K562 (cell line): ENCODE data around the gene PCDH9. TPM values are rescaled to one million over a fixed set of nuclear protein-coding genes. Genes with fewer than 3 reads are reported as not detected.

ENCODE experiments used
- ARID3B ChIP-seq: fragments of 250-450 bp; sonication (Bioruptor Pico); IDR thresholded peaks from 2 replicates; pipeline ENCODE4 v1.4.0; 2020; ENCODE audit warnings: borderline replicate concordance
- FOSL1 ChIP-seq: fragments of 200-800 bp; sonication (Bioruptor generic); conservative IDR thresholded peaks from 2 replicates; pipeline ENCODE4 v1.6.1; 2016; ENCODE audit warnings: missing genetic modification characterization, missing compliant biosample characterization
- GMEB1 ChIP-seq: fragments of 250-450 bp; sonication (Bioruptor Pico); IDR thresholded peaks from 2 replicates; pipeline ENCODE4 v1.4.0; 2020; ENCODE audit warnings: mild to moderate bottlenecking
- HOXB6 ChIP-seq: fragments of 250-450 bp; sonication (Bioruptor Pico); IDR thresholded peaks from 2 replicates; pipeline ENCODE4 v1.5.1; 2022; ENCODE audit warnings: mild to moderate bottlenecking, borderline replicate concordance
- KDM1A ChIP-seq, 2 experiments: fragments of 450-650 bp; IDR thresholded peaks; 2 replicates each; pipeline ENCODE4 v1.6.1; 2016; ENCODE audit warnings: mild to moderate bottlenecking in 2 of 2
- LEF1 ChIP-seq: fragments of 450-650 bp; IDR thresholded peaks from 2 replicates; pipeline ENCODE4 v1.6.1; 2016; ENCODE audit warnings: mild to moderate bottlenecking
- MGA ChIP-seq: fragments of 450-650 bp; IDR thresholded peaks from 2 replicates; pipeline ENCODE4 v1.6.1; 2016; ENCODE audit warnings: mild to moderate bottlenecking, moderate library complexity
- NFE2L1 ChIP-seq: fragments of 450-650 bp; IDR thresholded peaks from 2 replicates; pipeline ENCODE4 v1.6.1; 2016; ENCODE audit warnings: missing genetic modification characterization, low read depth, mild to moderate bottlenecking, missing compliant biosample characterization, moderate library complexity, borderline replicate concordance
- RCOR1 ChIP-seq, 2 experiments: IDR thresholded peaks; 2 replicates each; pipeline ENCODE4 v1.6.1; 2012; ENCODE audit warnings: low read depth in 2 of 2, low read length in 2 of 2, borderline replicate concordance in 1 of 2, improper control_type of control experiment in 1 of 2
- SMARCA4 ChIP-seq: fragments of 450-650 bp; IDR thresholded peaks from 2 replicates; pipeline ENCODE4 v1.6.1; 2016
- ZBTB7A ChIP-seq: IDR thresholded peaks from 2 replicates; pipeline ENCODE4 v1.6.1; 2011; ENCODE audit warnings: low read depth, mild to moderate bottlenecking, low read length, moderate library complexity, borderline replicate concordance; ENCODE audit not compliant: control insufficient read depth
- ZC3H8 ChIP-seq: fragments of 450-650 bp; IDR thresholded peaks from 2 replicates; pipeline ENCODE4 v1.6.1; 2017
- ZSCAN32 ChIP-seq: fragments of 450-650 bp; formaldehyde crosslinking; IDR thresholded peaks from 2 replicates; pipeline ENCODE4 v1.4.0; 2020; ENCODE audit warnings: mild to moderate bottlenecking, moderate library complexity
- polyA plus RNA-seq, 8 experiments: library from polyadenylated mRNA; depleted of rRNA in 4 of 8; stranded (reverse) in 5 of 8; unstranded in 3 of 8; fragments of >200 nt; fragmentation: Nextera tagmentation in 2 of 8; fragmentation: Illumina TruSeq in 1 of 8; extraction: Ambion mirVana in 2 of 8; extraction: Trizol in 1 of 8; gene quantifications; 2 replicates each; pipeline versions ENCODE4 v1.2.1 to v1.2.3, GENCODE V29; 2011 to 2014; ENCODE audit warnings: inconsistent platforms in 1 of 8, missing spikeins in 1 of 8
- total RNA-seq, 7 experiments: library from RNA; depleted of rRNA in 6 of 7; stranded (reverse); fragments of >200 nt in 6 of 7; fragmentation: Illumina TruSeq in 2 of 7; extraction: Trizol in 2 of 7; gene quantifications; 2 replicates each; pipeline versions ENCODE4 v1.2.1 to v1.2.3, GENCODE V29; 2011 to 2021; ENCODE audit warnings: low replicate concordance in 1 of 7

Gene PCDH9
- total and polyA plus RNA-seq, 9 of the 15 experiments (the other 6 are each of a cell fraction or from before 2014, with no cell fraction given) = 1.1 to 6.7 (median 4.9) TPM

- TF ChIP-seq MGA (no peak), ZBTB7A (no peak), NFE2L1 (tag) (no peak), FOSL1 (tag) (peak; percentile 70), LEF1 (no peak), HOXB6 (no peak), KDM1A (IDR thresholded peaks at IDR 0.05) (no peak), ZC3H8 (no peak), GMEB1 (CRISPR knock-in tag) (no peak), ARID3B (no peak), SMARCA4 (0 out of 2 replicates have a peak, but pooled peaks have one; percentile 46), ZSCAN32 (no peak), RCOR1 (IDR thresholded peaks at IDR 0.05; ENCODE audit: borderline replicate concordance in 1 of 2, low read depth in 2 of 2, low read length in 2 of 2) (0 out of 4 replicates have a peak, but pooled peaks of 1 of the 2 experiments have one; percentile 24)
Observed at GRCh38 chr13:67143544-67144115, 86.5 kb downstream of the PCDH9 start (continued).
